Neural crest cell (in vitro differentiated cells): Measurements from ENCODE around the gene ADGRG6. TPM values are rescaled to one million over a fixed set of nuclear protein-coding genes. Genes with fewer than 3 reads are reported as not detected.

Experiments used
- DNase-seq: peaks from one replicate; pipeline ENCODE4 v3.0.0; 2021; ENCODE audit warnings: low read depth, mixed read lengths, low spot score
- H3K27ac Mint-ChIP-seq: one replicate; pipeline ENCODE4 v1.8.0; 2021; ENCODE audit warnings: mild to moderate bottlenecking, mixed read lengths; ENCODE audit not compliant: unreplicated experiment
- H3K27me3 Mint-ChIP-seq: 2 replicates; pipeline ENCODE4 v1.8.0; 2021; ENCODE audit warnings: low read depth, mild to moderate bottlenecking, mixed read lengths
- H3K36me3 Mint-ChIP-seq: 2 replicates; pipeline ENCODE4 v1.8.0; 2021; ENCODE audit warnings: low read depth, mild to moderate bottlenecking, mixed read lengths
- H3K4me1 Mint-ChIP-seq: 2 replicates; pipeline ENCODE4 v1.8.0; 2021; ENCODE audit warnings: mixed read lengths
- H3K4me3 Mint-ChIP-seq: one replicate; pipeline ENCODE4 v1.8.0; 2021; ENCODE audit warnings: mild to moderate bottlenecking, mixed read lengths
- H3K9me3 Mint-ChIP-seq: 2 replicates; pipeline ENCODE4 v1.8.0; 2021; ENCODE audit warnings: mixed read lengths
- CTCF ChIP-seq: fragments of 200-600 bp; sonication (generic); conservative IDR thresholded peaks from 2 replicates; pipeline ENCODE4 v1.5.0; 2021; ENCODE audit warnings: antibody characterized with exemption, mild to moderate bottlenecking
- total RNA-seq: library from RNA; stranded (reverse); gene quantifications from 2 replicates; pipeline ENCODE4 v1.2.1, GENCODE V29; 2021

The ADGRG6 gene
- total RNA-seq, 1 donor from 2014 or later, result 78.9 TPM

GRCh38 chr6:142387997-142388815, 86.4 kb downstream of the ADGRG6 start:
- H3K4me3 Mint-ChIP-seq, result no peak overlapping the region
- DNase-seq, result no peak
- H3K36me3 Mint-ChIP-seq, result no peaks in the 10 kb centered on the region

GRCh38 chr6:142395266-142395665, 93.5 kb downstream of the ADGRG6 start:
- Mint-ChIP-seq H3K4me1 (peaks cover 6% of the 10 kb centered on the region), H3K27me3 (no peaks in the 10 kb centered on the region), H3K9me3 (no peaks in the 10 kb centered on the region), H3K4me3 (no peak overlapping the region), H3K27ac (no peak overlapping the region), H3K36me3 (peaks cover 3% of the 10 kb centered on the region)
- DNase-seq, result no peak
- no peak for TF ChIP-seq CTCF

More at GRCh38 chr6:142387997-142388815, 86.4 kb downstream of the ADGRG6 start:
- no peaks in the 10 kb centered on the region for H3K9me3 Mint-ChIP-seq
- peaks cover 33% of the 10 kb centered on the region for H3K4me1 Mint-ChIP-seq
- no peaks in the 10 kb centered on the region for H3K27me3 Mint-ChIP-seq
- TF ChIP-seq CTCF, result peak; percentile 83
- H3K27ac Mint-ChIP-seq, result no peak overlapping the region

- no peak overlapping the region for H3K4me3 Mint-ChIP-seq
- H3K27ac Mint-ChIP-seq, result no peak overlapping the region
- DNase-seq, result no peak
- H3K4me1 Mint-ChIP-seq, result peaks cover 6% of the 10 kb centered on the region
- no peaks in the 10 kb centered on the region for H3K27me3 Mint-ChIP-seq
- no peak for TF ChIP-seq CTCF
- H3K9me3 Mint-ChIP-seq, result no peaks in the 10 kb centered on the region
- peaks cover 3% of the 10 kb centered on the region for H3K36me3 Mint-ChIP-seq
Measured at GRCh38 chr6:142395768-142396231, 94.0 kb downstream of the ADGRG6 start.

- no peak for DNase-seq
- TF ChIP-seq CTCF, result no peak
- Mint-ChIP-seq H3K27ac (no peak overlapping the region), H3K9me3 (no peaks in the 10 kb centered on the region), H3K27me3 (no peaks in the 10 kb centered on the region), H3K4me1 (peaks cover 6% of the 10 kb centered on the region), H3K36me3 (peaks cover 6% of the 10 kb centered on the region), H3K4me3 (no peak overlapping the region)
Measured at GRCh38 chr6:142398353-142398752, 96.5 kb downstream of the ADGRG6 start.

GRCh38 chr6:142399739-142400138, 97.9 kb downstream of the ADGRG6 start:
- no peaks in the 10 kb centered on the region for H3K27me3 Mint-ChIP-seq
- no peak overlapping the region for H3K27ac Mint-ChIP-seq
- H3K4me3 Mint-ChIP-seq, result no peak overlapping the region
- no peak for DNase-seq
- H3K4me1 Mint-ChIP-seq, result peaks cover 8% of the 10 kb centered on the region
- H3K9me3 Mint-ChIP-seq, result no peaks in the 10 kb centered on the region
- TF ChIP-seq CTCF, result no peak
- peaks cover 6% of the 10 kb centered on the region for H3K36me3 Mint-ChIP-seq
